Measurements from ENCODE around the gene FZD1.

The FZD1 gene

GRCh38 chr7:91287371-91288084 is 23.3 kb downstream of the FZD1 start:
- DNase-seq (ENCODE audit: low spot score): no peak
- in situ Hi-C loops (cut with MboI; ENCODE audit: low pct_unique_long_range_greater_than_20kb, low sequenced_read_pairs, unreplicated experiment): no loop called here
- no peak for TF ChIP-seq CTCF (IDR thresholded peaks at IDR 0.05; ENCODE audit: extremely low read depth, insufficient read depth, missing control alignments)

GRCh38 chr7:91288208-91288824 is 24.1 kb downstream of the FZD1 start:
- peak; percentile 55 for TF ChIP-seq CTCF (IDR thresholded peaks at IDR 0.05; ENCODE audit: extremely low read depth, insufficient read depth, missing control alignments)
- in situ Hi-C loops (cut with MboI; ENCODE audit: low pct_unique_long_range_greater_than_20kb, low sequenced_read_pairs, unreplicated experiment): no loop called here
- no peak for DNase-seq (ENCODE audit: low spot score)

- no peak for DNase-seq (ENCODE audit: low spot score)
- no peak for TF ChIP-seq CTCF (IDR thresholded peaks at IDR 0.05; ENCODE audit: extremely low read depth, insufficient read depth, missing control alignments)
- in situ Hi-C loops (cut with MboI; ENCODE audit: low pct_unique_long_range_greater_than_20kb, low sequenced_read_pairs, unreplicated experiment): no loop called here
Observed at GRCh38 chr7:91289633-91290254, 25.5 kb downstream of the FZD1 start.

GRCh38 chr7:91291302-91291701 is 27.1 kb downstream of the FZD1 start:
- in situ Hi-C loops (cut with MboI; ENCODE audit: low pct_unique_long_range_greater_than_20kb, low sequenced_read_pairs, unreplicated experiment): no loop called here
- no peak for TF ChIP-seq CTCF (IDR thresholded peaks at IDR 0.05; ENCODE audit: extremely low read depth, insufficient read depth, missing control alignments)
- no peak for DNase-seq (ENCODE audit: low spot score)

GRCh38 chr7:91291902-91292301 is 27.7 kb downstream of the FZD1 start:
- no peak for DNase-seq (ENCODE audit: low spot score)
- in situ Hi-C loops (cut with MboI; ENCODE audit: low pct_unique_long_range_greater_than_20kb, low sequenced_read_pairs, unreplicated experiment): no loop called here
- TF ChIP-seq CTCF (IDR thresholded peaks at IDR 0.05; ENCODE audit: extremely low read depth, insufficient read depth, missing control alignments): no peak

GRCh38 chr7:91292506-91292905 is 28.3 kb downstream of the FZD1 start:
- DNase-seq (ENCODE audit: low spot score): no peak
- no peak for TF ChIP-seq CTCF (IDR thresholded peaks at IDR 0.05; ENCODE audit: extremely low read depth, insufficient read depth, missing control alignments)
- in situ Hi-C loops (cut with MboI; ENCODE audit: low pct_unique_long_range_greater_than_20kb, low sequenced_read_pairs, unreplicated experiment): no loop called here

Measured in GM13977 (cell line).